ENCODE measurements around the gene GATA5.
"Not testable (repeated sequence)": the region's sequence is repeated elsewhere in the genome, so short reads cannot be mapped to it uniquely, and the experiment has no call there.

The GATA5 gene

GRCh38 chr20:62427172-62428001 lies 48.4 kb downstream of the GATA5 start, which contains the start of gene RBBP8NL:
Gene RBBP8NL (minus strand): TSS chr20:62427539. CDS start chr20:62419647, 7,892 bp downstream.
- no peak for DNase-seq

GRCh38 chr20:62426699-62427131 lies 49.1 kb downstream of the GATA5 start:
- no peak for DNase-seq

- DNase-seq: not testable (repeated sequence)
These were observed 49.8 kb downstream of the GATA5 start for GRCh38 chr20:62426059-62426348.

GRCh38 chr20:62425281-62426058 lies 50.3 kb downstream of the GATA5 start:
- DNase-seq: no peak

- no peak for DNase-seq
These were observed 51.3 kb downstream of the GATA5 start for GRCh38 chr20:62424249-62425107.

- DNase-seq: no peak
These were observed 52.5 kb downstream of the GATA5 start for GRCh38 chr20:62423326-62423706.

- no peak for DNase-seq
These were observed 53.0 kb downstream of the GATA5 start for GRCh38 chr20:62422636-62423325.

GRCh38 chr20:62421716-62421990 lies 54.1 kb downstream of the GATA5 start:
- no peak for DNase-seq

- no peak for DNase-seq
These were observed 54.7 kb downstream of the GATA5 start for GRCh38 chr20:62420846-62421715.

GRCh38 chr20:62419759-62420158 lies 56.0 kb downstream of the GATA5 start:
- DNase-seq: no peak

- DNase-seq: no peak
These were observed 56.9 kb downstream of the GATA5 start for GRCh38 chr20:62418709-62419487.

- no peak for DNase-seq
These were observed 57.6 kb downstream of the GATA5 start for GRCh38 chr20:62417981-62418708.

- no peak for DNase-seq
These were observed 58.9 kb downstream of the GATA5 start for GRCh38 chr20:62416651-62417637.

- DNase-seq: no peak
These were observed 60.3 kb downstream of the GATA5 start for GRCh38 chr20:62415354-62416111.

GRCh38 chr20:62413896-62414481 lies 61.8 kb downstream of the GATA5 start:
- no peak for DNase-seq

All from activated effector memory CD4-positive, alpha-beta T cell treated with Interleukin-2 at 50 U/mL for 16 hours (primary cell).